Calu3 (cell line): Measurements from ENCODE around the gene HBP1. TPM values are rescaled to one million over a fixed set of nuclear protein-coding genes. Genes with fewer than 3 reads are reported as not detected.

ENCODE experiments used
- BruUV-seq: library from RNA; stranded (reverse); fragments of 400-500 nt; replicated peaks from 2 replicates; lab custom pipeline; 2021; lab: Mats Ljungman, UMichigan
- CTCF ChIA-PET: fragments of 300-600 bp; sonication (Branson Sonifier 250); formaldehyde crosslinking; loops from one replicate; lab custom pipeline; 2022; ENCODE audit warnings: antibody characterized with exemption; lab: Charles Lee
- DNase-seq: peaks from one replicate; pipeline ENCODE4 v3.0.0; 2022
- H3K27ac Mint-ChIP-seq: one replicate; pipeline ENCODE4 v1.8.0; 2022; ENCODE audit warnings: mixed read lengths; ENCODE audit not compliant: unreplicated experiment
- H3K27me3 Mint-ChIP-seq: one replicate; pipeline ENCODE4 v1.8.0; 2022; ENCODE audit warnings: mixed read lengths; ENCODE audit not compliant: unreplicated experiment
- H3K36me3 Mint-ChIP-seq: one replicate; pipeline ENCODE4 v1.8.0; 2022; ENCODE audit warnings: mild to moderate bottlenecking, moderate library complexity, mixed read lengths; ENCODE audit not compliant: insufficient read depth, unreplicated experiment
- H3K4me1 Mint-ChIP-seq: one replicate; pipeline ENCODE4 v1.8.0; 2022; ENCODE audit warnings: mild to moderate bottlenecking, low read depth, mixed read lengths; ENCODE audit not compliant: unreplicated experiment
- H3K4me3 Mint-ChIP-seq: one replicate; pipeline ENCODE4 v1.8.0; 2022; ENCODE audit warnings: mild to moderate bottlenecking, low read depth, moderate library complexity, mixed read lengths; ENCODE audit not compliant: unreplicated experiment
- H3K9me3 Mint-ChIP-seq: one replicate; pipeline ENCODE4 v1.8.0; 2022; ENCODE audit warnings: low read depth, mixed read lengths; ENCODE audit not compliant: unreplicated experiment
- intact Hi-C: fragments of 100-400 bp; cut with micrococcal nuclease; formaldehyde crosslinking; loops from one replicate; pipeline ENCODE4 v1.10.0; 2022; ENCODE audit not compliant: unreplicated experiment
- total RNA-seq: library from RNA; stranded (reverse); gene quantifications from 2 replicates; pipeline ENCODE4 v1.2.3, GENCODE V29; 2022
- TF ChIP-seq, protein P1 (sequence below): fragments of 200-600 bp; IDR thresholded peaks from one replicate; pipeline ENCODE4 v1.8.0; 2022; ENCODE audit warnings: antibody characterized with exemption; ENCODE audit not compliant: unreplicated experiment

Gene HBP1
- total RNA-seq, 1 experiment from 2014 or later: 32.0 TPM

DNA sequence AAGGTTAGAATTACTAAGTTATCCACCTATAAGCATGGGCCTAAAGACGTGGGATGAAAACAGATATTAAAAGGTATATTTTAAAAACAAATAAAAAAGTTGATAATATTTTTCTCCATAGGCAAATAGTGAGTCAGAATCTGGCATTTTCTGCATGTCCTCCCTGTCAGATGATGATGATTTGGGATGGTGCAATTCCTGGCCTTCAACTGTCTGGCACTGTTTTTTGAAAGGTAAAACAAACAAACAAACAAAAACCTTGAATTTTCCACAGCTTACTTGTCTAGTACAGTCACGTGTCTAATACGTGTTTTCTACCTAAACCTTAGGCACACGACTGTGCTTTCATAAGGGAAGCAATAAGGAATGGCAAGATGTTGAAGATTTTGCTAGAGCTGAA is 17.4 kb downstream of the HBP1 start:
- TF ChIP-seq, protein P1, sequence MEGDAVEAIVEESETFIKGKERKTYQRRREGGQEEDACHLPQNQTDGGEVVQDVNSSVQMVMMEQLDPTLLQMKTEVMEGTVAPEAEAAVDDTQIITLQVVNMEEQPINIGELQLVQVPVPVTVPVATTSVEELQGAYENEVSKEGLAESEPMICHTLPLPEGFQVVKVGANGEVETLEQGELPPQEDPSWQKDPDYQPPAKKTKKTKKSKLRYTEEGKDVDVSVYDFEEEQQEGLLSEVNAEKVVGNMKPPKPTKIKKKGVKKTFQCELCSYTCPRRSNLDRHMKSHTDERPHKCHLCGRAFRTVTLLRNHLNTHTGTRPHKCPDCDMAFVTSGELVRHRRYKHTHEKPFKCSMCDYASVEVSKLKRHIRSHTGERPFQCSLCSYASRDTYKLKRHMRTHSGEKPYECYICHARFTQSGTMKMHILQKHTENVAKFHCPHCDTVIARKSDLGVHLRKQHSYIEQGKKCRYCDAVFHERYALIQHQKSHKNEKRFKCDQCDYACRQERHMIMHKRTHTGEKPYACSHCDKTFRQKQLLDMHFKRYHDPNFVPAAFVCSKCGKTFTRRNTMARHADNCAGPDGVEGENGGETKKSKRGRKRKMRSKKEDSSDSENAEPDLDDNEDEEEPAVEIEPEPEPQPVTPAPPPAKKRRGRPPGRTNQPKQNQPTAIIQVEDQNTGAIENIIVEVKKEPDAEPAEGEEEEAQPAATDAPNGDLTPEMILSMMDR: no peak

DNA sequence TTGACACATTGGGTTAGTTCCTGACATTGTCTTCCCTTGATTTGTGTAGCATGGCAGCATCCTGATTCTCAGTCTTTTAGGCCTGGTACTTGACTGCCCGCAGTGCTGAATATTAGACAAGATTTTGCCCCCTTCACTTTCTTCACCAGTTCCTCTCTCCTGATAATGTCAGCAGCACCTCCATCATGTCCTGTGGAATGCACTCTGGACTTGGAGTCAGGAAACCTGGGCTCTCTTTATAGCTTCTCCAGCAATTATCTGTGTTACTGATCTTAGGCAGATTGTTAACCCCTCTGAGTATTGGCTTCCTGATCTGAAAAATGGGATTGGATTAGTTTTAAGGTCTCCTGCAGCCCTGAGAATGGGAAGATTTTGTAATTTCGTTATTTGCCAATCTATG is 19.0 kb downstream of the HBP1 start:
- no TSS peak for BruUV-seq
- H3K36me3 Mint-ChIP-seq: peaks cover 34% of the 10 kb centered on the region
- H3K4me1 Mint-ChIP-seq: no peaks in the 10 kb centered on the region
- no peak overlapping the region for H3K27ac Mint-ChIP-seq
- no peak overlapping the region for H3K4me3 Mint-ChIP-seq
- TF ChIP-seq, protein P1: no peak
- intact Hi-C loops: no loop called here
- CTCF ChIA-PET: no interaction called here
- no peak for DNase-seq
- no peaks in the 10 kb centered on the region for H3K9me3 Mint-ChIP-seq
- H3K27me3 Mint-ChIP-seq: no peaks in the 10 kb centered on the region

More for the DNA sequence above, 17.4 kb downstream of the HBP1 start:
- H3K9me3 Mint-ChIP-seq: no peaks in the 10 kb centered on the region
- H3K27ac Mint-ChIP-seq: no peak overlapping the region
- DNase-seq: no peak
- H3K27me3 Mint-ChIP-seq: no peaks in the 10 kb centered on the region
- no TSS peak for BruUV-seq
- H3K36me3 Mint-ChIP-seq: peaks cover 34% of the 10 kb centered on the region
- intact Hi-C loops: no loop called here
- no peak overlapping the region for H3K4me3 Mint-ChIP-seq
- H3K4me1 Mint-ChIP-seq: no peaks in the 10 kb centered on the region
- CTCF ChIA-PET: no interaction called here

DNA sequence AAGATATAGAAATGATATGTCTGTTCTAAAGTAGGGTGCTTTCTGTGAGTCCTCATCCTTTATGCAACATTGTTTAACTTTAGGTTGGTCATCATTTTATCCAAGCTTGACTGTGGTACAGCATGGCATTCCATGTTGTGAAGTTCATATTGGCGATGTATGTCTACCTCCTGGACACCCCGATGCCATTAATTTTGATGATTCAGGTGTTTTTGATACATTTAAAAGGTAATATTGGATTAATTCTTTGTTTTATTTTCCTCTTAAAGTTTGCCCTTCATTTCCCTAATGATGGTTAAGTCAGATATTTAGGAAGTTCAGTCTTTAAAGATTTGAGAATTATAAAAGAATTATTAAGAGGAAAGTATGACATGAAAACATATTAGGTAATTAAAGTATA is 21.3 kb downstream of the HBP1 start:
- BruUV-seq: no TSS peak
- CTCF ChIA-PET: no interaction called here

DNA sequence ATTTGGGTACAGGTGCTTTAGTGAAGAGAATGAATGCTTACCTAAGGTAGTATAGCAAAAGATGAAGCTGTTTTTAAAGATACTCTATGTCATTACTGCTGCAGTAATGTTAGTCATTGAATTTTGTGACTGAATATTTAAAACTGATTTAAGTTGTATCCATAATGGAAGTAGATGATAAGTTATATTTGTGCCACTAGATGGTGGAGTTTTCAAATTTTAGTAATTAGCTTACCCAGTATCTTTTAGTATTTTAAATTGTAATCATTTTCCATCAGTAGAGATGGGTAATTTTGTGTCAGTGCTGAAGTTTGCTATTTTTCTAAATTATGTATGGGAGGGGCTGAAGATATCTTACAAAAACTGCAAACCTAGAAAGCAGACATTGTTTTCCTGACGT is 25.2 kb downstream of the HBP1 start:
- H3K4me3 Mint-ChIP-seq: no peak overlapping the region
- no peaks in the 10 kb centered on the region for H3K9me3 Mint-ChIP-seq
- TF ChIP-seq, protein P1: no peak
- no peaks in the 10 kb centered on the region for H3K27me3 Mint-ChIP-seq
- H3K27ac Mint-ChIP-seq: no peak overlapping the region
- peaks cover 6% of the 10 kb centered on the region for H3K36me3 Mint-ChIP-seq
- no peak for DNase-seq
- intact Hi-C loops: no loop called here
- CTCF ChIA-PET: no interaction called here
- no peaks in the 10 kb centered on the region for H3K4me1 Mint-ChIP-seq
- BruUV-seq: no TSS peak

More for the DNA sequence above, 21.3 kb downstream of the HBP1 start:
- no peak overlapping the region for H3K27ac Mint-ChIP-seq
- H3K36me3 Mint-ChIP-seq: peaks cover 34% of the 10 kb centered on the region
- H3K4me1 Mint-ChIP-seq: no peaks in the 10 kb centered on the region
- no peaks in the 10 kb centered on the region for H3K9me3 Mint-ChIP-seq
- H3K27me3 Mint-ChIP-seq: no peaks in the 10 kb centered on the region
- no peak for DNase-seq
- H3K4me3 Mint-ChIP-seq: no peak overlapping the region
- TF ChIP-seq, protein P1: no peak
- intact Hi-C loops: no loop called here
